A673 (cell line): ENCODE data around the gene NCK1. TPM values are rescaled to one million over a fixed set of nuclear protein-coding genes. Genes with fewer than 3 reads are reported as not detected.

Experiments
- BruUV-seq: library from RNA; stranded (reverse); fragments of 400-500 nt; replicated peaks from 2 replicates; lab custom pipeline; 2021; lab: Mats Ljungman, UMichigan
- CTCF ChIA-PET: fragments of 300-600 bp; sonication (Branson Sonifier 250); formaldehyde crosslinking; loops from one replicate; lab custom pipeline; 2022; ENCODE audit warnings: antibody characterized with exemption; lab: Charles Lee
- POLR2A ChIA-PET: fragments of 300-600 bp; sonication (Branson Sonifier 250); formaldehyde crosslinking; loops from one replicate; lab custom pipeline; 2022; ENCODE audit warnings: antibody characterized with exemption; ENCODE audit not compliant: low non-redundant PET; lab: Charles Lee
- DNase-seq: peaks from one replicate; pipeline ENCODE4 v3.0.0-alpha.2; 2015; ENCODE audit warnings: low spot score
- H3K27ac ChIP-seq: fragments of 200-600 bp; sonication (generic); 2 replicates; pipeline ENCODE4 v1.5.1; 2016; ENCODE audit warnings: mixed run types, low read depth, mild to moderate bottlenecking, mixed read lengths, antibody characterized with exemption, low read length; ENCODE audit not compliant: poor library complexity, severe bottlenecking
- H3K27me3 ChIP-seq: fragments of 200-600 bp; sonication (generic); replicated peaks from 2 replicates; pipeline ENCODE4 v1.6.1; 2017; ENCODE audit warnings: mixed run types, low read depth, mild to moderate bottlenecking, mixed read lengths, antibody characterized with exemption, low read length; ENCODE audit not compliant: insufficient read depth, poor library complexity
- H3K36me3 ChIP-seq: fragments of 200-600 bp; sonication (generic); 2 replicates; pipeline ENCODE4 v1.6.1; 2016; ENCODE audit warnings: mixed run types, mild to moderate bottlenecking, mixed read lengths, antibody characterized with exemption, low read length; ENCODE audit not compliant: insufficient read depth, poor library complexity, severe bottlenecking
- H3K4me1 ChIP-seq: fragments of 200-600 bp; sonication (generic); 2 replicates; pipeline ENCODE4 v1.6.1; 2017; ENCODE audit warnings: mixed run types, mild to moderate bottlenecking, mixed read lengths, antibody characterized with exemption, low read length; ENCODE audit not compliant: insufficient read depth, poor library complexity, severe bottlenecking
- H3K4me3 ChIP-seq: fragments of 200-600 bp; sonication (generic); 2 replicates; pipeline ENCODE4 v1.5.1; 2016; ENCODE audit warnings: low read depth, mixed run types, mild to moderate bottlenecking, mixed read lengths, low read length; ENCODE audit not compliant: poor library complexity, severe bottlenecking
- H3K9me3 ChIP-seq: fragments of 200-600 bp; sonication (generic); 2 replicates; pipeline ENCODE4 v1.6.1; 2016; ENCODE audit warnings: mixed run types, low read depth, mild to moderate bottlenecking, mixed read lengths, antibody characterized with exemption, low read length; ENCODE audit not compliant: poor library complexity, severe bottlenecking
- EZH2 ChIP-seq: fragments of 200-600 bp; sonication (generic); IDR thresholded peaks from 2 replicates; pipeline ENCODE4 v1.6.1; 2017; ENCODE audit warnings: borderline replicate concordance, low read depth, mild to moderate bottlenecking, mixed read lengths, antibody characterized with exemption, low read length; ENCODE audit not compliant: poor library complexity, severe bottlenecking
- intact Hi-C: fragments of 100-400 bp; cut with micrococcal nuclease; formaldehyde crosslinking; loops from one replicate; pipeline ENCODE4 v1.10.0; 2022; ENCODE audit not compliant: unreplicated experiment
- total RNA-seq: library from RNA; stranded (reverse); gene quantifications from 2 replicates; pipeline ENCODE4 v1.2.3, GENCODE V29; 2021
- TF ChIP-seq, protein P1 (sequence below): fragments of 300-800, 200-600 bp; sonication (generic); conservative IDR thresholded peaks from 2 replicates; pipeline ENCODE4 v1.5.1; 2017; ENCODE audit warnings: low read depth, mild to moderate bottlenecking, antibody characterized with exemption, low read length, moderate library complexity, mixed read lengths

NCK1 gene
- total RNA-seq, 1 experiment from 2014 or later, result 50.2 TPM

DNA sequence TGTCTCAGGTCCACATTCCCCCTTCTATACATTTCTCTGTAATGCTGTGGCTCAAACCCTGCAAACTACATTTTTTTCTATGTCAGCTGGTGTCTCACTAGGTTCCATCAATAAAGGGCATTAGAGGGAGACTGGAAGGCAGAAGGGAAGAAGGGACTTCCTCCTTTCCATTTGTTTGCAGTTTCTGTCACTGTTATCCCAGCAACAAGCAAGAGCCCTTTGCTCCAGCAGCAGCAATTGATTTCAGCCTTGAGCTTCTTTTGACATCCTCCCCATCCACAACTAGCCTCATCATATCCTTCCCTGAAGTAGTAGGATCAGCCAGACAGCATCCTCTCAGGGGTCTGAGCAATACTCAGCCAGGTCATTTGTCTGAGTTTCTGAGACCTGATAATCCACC is 5.3 kb upstream of the NCK1 start:
- H3K9me3 ChIP-seq, result no peaks in the 10 kb centered on the region
- TF ChIP-seq, protein P1, sequence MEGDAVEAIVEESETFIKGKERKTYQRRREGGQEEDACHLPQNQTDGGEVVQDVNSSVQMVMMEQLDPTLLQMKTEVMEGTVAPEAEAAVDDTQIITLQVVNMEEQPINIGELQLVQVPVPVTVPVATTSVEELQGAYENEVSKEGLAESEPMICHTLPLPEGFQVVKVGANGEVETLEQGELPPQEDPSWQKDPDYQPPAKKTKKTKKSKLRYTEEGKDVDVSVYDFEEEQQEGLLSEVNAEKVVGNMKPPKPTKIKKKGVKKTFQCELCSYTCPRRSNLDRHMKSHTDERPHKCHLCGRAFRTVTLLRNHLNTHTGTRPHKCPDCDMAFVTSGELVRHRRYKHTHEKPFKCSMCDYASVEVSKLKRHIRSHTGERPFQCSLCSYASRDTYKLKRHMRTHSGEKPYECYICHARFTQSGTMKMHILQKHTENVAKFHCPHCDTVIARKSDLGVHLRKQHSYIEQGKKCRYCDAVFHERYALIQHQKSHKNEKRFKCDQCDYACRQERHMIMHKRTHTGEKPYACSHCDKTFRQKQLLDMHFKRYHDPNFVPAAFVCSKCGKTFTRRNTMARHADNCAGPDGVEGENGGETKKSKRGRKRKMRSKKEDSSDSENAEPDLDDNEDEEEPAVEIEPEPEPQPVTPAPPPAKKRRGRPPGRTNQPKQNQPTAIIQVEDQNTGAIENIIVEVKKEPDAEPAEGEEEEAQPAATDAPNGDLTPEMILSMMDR, result no peak
- no peak for TF ChIP-seq EZH2
- peaks cover 20% of the 10 kb centered on the region for H3K36me3 ChIP-seq
- no peak overlapping the region for H3K4me3 ChIP-seq
- no TSS peak for BruUV-seq
- CTCF ChIA-PET, result no interaction called here
- no peaks in the 10 kb centered on the region for H3K27me3 ChIP-seq
- POLR2A ChIA-PET, result no interaction called here
- DNase-seq, result no peak
- H3K27ac ChIP-seq, result no peak overlapping the region
- peaks cover 11% of the 10 kb centered on the region for H3K4me1 ChIP-seq
- intact Hi-C loops, result no loop called here

DNA sequence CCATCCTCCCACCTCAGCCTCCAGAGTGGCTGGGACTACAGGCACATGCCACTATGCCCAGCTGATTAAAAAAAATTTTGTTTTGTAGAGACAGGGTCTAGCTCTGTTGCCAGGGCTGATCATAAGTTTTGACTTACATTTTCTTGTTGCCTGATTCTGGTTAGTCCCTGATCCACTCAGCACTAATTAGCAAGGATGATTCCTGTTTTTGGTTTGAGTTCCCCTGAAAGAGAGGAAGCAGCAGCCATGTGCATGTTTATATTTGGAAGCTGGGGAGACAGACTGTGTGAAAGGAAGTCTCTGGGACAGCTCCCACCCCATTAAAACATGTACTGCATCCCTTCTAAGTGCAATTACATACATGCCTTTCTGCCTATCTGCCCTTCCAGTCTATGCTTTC is 3.6 kb upstream of the NCK1 start:
- H3K4me1 ChIP-seq, result peaks cover 9% of the 10 kb centered on the region
- no peak overlapping the region for H3K27ac ChIP-seq
- CTCF ChIA-PET, result no interaction called here
- BruUV-seq, result no TSS peak
- H3K36me3 ChIP-seq, result peaks cover 20% of the 10 kb centered on the region
- POLR2A ChIA-PET, result no interaction called here
- no peaks in the 10 kb centered on the region for H3K27me3 ChIP-seq
- no peaks in the 10 kb centered on the region for H3K9me3 ChIP-seq
- intact Hi-C loops, result no loop called here
- H3K4me3 ChIP-seq, result no peak overlapping the region
- TF ChIP-seq, protein P1, result no peak
- no peak for TF ChIP-seq EZH2
- DNase-seq, result no peak

DNA sequence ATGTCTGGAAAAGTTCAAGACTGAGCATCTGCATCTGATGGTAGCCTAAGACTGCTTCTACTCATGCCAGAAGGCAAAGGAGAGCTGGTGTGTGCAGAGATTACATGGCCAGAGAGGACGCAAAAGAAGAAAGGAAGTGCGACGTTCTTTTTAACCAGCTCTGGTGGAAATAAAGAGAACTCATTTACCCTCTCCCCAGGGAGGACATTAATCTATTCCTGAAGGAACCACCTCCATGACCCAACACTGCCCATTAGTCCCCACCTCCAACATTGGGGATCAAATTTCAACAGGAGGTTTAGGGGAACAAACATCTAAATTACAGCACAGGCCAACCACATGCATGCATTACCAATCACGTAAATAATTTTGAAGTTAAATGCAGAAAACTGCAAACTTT is 1.5 kb upstream of the NCK1 start:
- no peak for TF ChIP-seq EZH2
- TF ChIP-seq, protein P1, result no peak
- Histone ChIP-seq H3K9me3 (no peaks in the 10 kb centered on the region), H3K4me3 (no peak overlapping the region), H3K4me1 (peaks cover 9% of the 10 kb centered on the region), H3K27me3 (no peaks in the 10 kb centered on the region), H3K27ac (no peak overlapping the region), H3K36me3 (peaks cover 10% of the 10 kb centered on the region)
- intact Hi-C loops, result loop anchor here (5.0 kb wide), 1 partner anchor 77 kb away; no protein-coding TSS in a partner anchor
- POLR2A ChIA-PET, result no interaction called here
- CTCF ChIA-PET, result no interaction called here
- BruUV-seq, result no TSS peak
- no peak for DNase-seq
